ENCODE results near the gene CHERP. TPM values are rescaled to one million over a fixed set of nuclear protein-coding genes. Genes with fewer than 3 reads are reported as not detected.
A peak's percentile ranks its signal among the peaks of the same experiment; 100 is the strongest.
"Not testable (repeated sequence)": the region's sequence is repeated elsewhere in the genome, so short reads cannot be mapped to it uniquely, and the experiment has no call there.

Gene CHERP
- total RNA-seq, 2 donors from 2014 or later: 64.1 to 93.0 TPM

GRCh38 chr19:16572332-16573211 is 30.3 kb upstream of the CHERP start, which contains the start of gene SLC35E1:
Gene SLC35E1 (minus strand): TSS chr19:16572415. CDS start chr19:16572364, 51 bp downstream.
- H3K4me1 Mint-ChIP-seq (ENCODE audit: low read depth in 2 of 2): peaks cover 34 to 35% of the 10 kb centered on the region in 2 donors
- no peaks in the 10 kb centered on the region for H3K36me3 Mint-ChIP-seq
- ATAC-seq (peak; percentile 97 to 98), DNase-seq (ENCODE audit: low spot score) (peak; percentile 97)
- no peaks in the 10 kb centered on the region for H3K27me3 Mint-ChIP-seq
- peak within 1 kb of the TSS; percentile 97 for H3K4me3 Mint-ChIP-seq
- no peaks in the 10 kb centered on the region for H3K9me3 Mint-ChIP-seq
- H3K27ac Mint-ChIP-seq: peak within 1 kb of the TSS; percentile 85 to 95

- H3K9me3 Mint-ChIP-seq: no peaks in the 10 kb centered on the region
- ATAC-seq (peak in 1 of 2 donors; percentile 51), DNase-seq (ENCODE audit: low spot score) (no peak)
- peak overlapping the region; percentile 97 for H3K4me3 Mint-ChIP-seq
- peaks cover 34 to 36% of the 10 kb centered on the region in 2 donors for H3K4me1 Mint-ChIP-seq (ENCODE audit: low read depth in 2 of 2)
- peaks cover under 1% of the 10 kb centered on the region for H3K36me3 Mint-ChIP-seq
- H3K27me3 Mint-ChIP-seq: no peaks in the 10 kb centered on the region
- peak overlapping the region; percentile 85 to 95 for H3K27ac Mint-ChIP-seq
Measured at GRCh38 chr19:16571822-16572331, 29.6 kb upstream of the CHERP start.

GRCh38 chr19:16571283-16571682 is 29.0 kb upstream of the CHERP start:
- peak overlapping the region; percentile 78 to 85 for H3K27ac Mint-ChIP-seq
- H3K36me3 Mint-ChIP-seq: peaks cover 7% of the 10 kb centered on the region
- H3K9me3 Mint-ChIP-seq: no peaks in the 10 kb centered on the region

GRCh38 chr19:16569609-16570320 is 27.5 kb upstream of the CHERP start:
- Mint-ChIP-seq H3K27ac (peak overlapping the region in 1 of 2 donors; percentile 48), H3K4me3 (peak overlapping the region; percentile 39), H3K36me3 (peaks cover 9% of the 10 kb centered on the region), H3K9me3 (no peaks in the 10 kb centered on the region), H3K4me1 (ENCODE audit: low read depth in 2 of 2) (peaks cover 38 to 39% of the 10 kb centered on the region in 2 donors), H3K27me3 (no peaks in the 10 kb centered on the region)
- DNase-seq (ENCODE audit: low spot score) (no peak), ATAC-seq (no peak)

More at GRCh38 chr19:16571283-16571682, 29.0 kb upstream of the CHERP start:
- H3K4me3 Mint-ChIP-seq: peak overlapping the region; percentile 90
- H3K4me1 Mint-ChIP-seq (ENCODE audit: low read depth in 2 of 2): peaks cover 38 to 41% of the 10 kb centered on the region in 2 donors
- DNase-seq (ENCODE audit: low spot score) (no peak), ATAC-seq (no peak)
- no peaks in the 10 kb centered on the region for H3K27me3 Mint-ChIP-seq

GRCh38 chr19:16566702-16567101 is 24.5 kb upstream of the CHERP start:
- no peak for ATAC-seq
- no peaks in the 10 kb centered on the region for H3K27me3 Mint-ChIP-seq
- H3K36me3 Mint-ChIP-seq: peaks cover 19% of the 10 kb centered on the region
- H3K9me3 Mint-ChIP-seq: no peaks in the 10 kb centered on the region
- H3K4me1 Mint-ChIP-seq (ENCODE audit: low read depth in 2 of 2): peaks cover 19 to 23% of the 10 kb centered on the region in 2 donors
- DNase-seq (ENCODE audit: low spot score): no peak
- peak overlapping the region; percentile 72 for H3K27ac Mint-ChIP-seq
- H3K4me3 Mint-ChIP-seq: peak overlapping the region; percentile 79

- peak; percentile 81 to 91 for ATAC-seq
- no peak for DNase-seq (ENCODE audit: low spot score)
- Mint-ChIP-seq H3K27me3 (no peaks in the 10 kb centered on the region), H3K27ac (peak overlapping the region; percentile 72), H3K4me1 (ENCODE audit: low read depth in 2 of 2) (peaks cover 13 to 18% of the 10 kb centered on the region in 2 donors), H3K36me3 (peaks cover 20% of the 10 kb centered on the region), H3K9me3 (no peaks in the 10 kb centered on the region), H3K4me3 (peak overlapping the region; percentile 79)
Measured at GRCh38 chr19:16566161-16566560, 23.9 kb upstream of the CHERP start.

GRCh38 chr19:16564842-16565241 is 22.6 kb upstream of the CHERP start:
- Mint-ChIP-seq H3K4me1 (ENCODE audit: low read depth in 2 of 2) (peaks cover 9 to 19% of the 10 kb centered on the region in 2 donors), H3K9me3 (no peaks in the 10 kb centered on the region), H3K27ac (no peak overlapping the region), H3K27me3 (no peaks in the 10 kb centered on the region), H3K4me3 (no peak overlapping the region), H3K36me3 (peaks cover 25% of the 10 kb centered on the region)
- no peak for ATAC-seq
- DNase-seq (ENCODE audit: low spot score): no peak

- ATAC-seq (no peak), DNase-seq (ENCODE audit: low spot score) (no peak)
- H3K9me3 Mint-ChIP-seq: no peaks in the 10 kb centered on the region
- no peak overlapping the region for H3K27ac Mint-ChIP-seq
- no peak overlapping the region for H3K4me3 Mint-ChIP-seq
- H3K36me3 Mint-ChIP-seq: peaks cover 28% of the 10 kb centered on the region
- H3K27me3 Mint-ChIP-seq: no peaks in the 10 kb centered on the region
- H3K4me1 Mint-ChIP-seq (ENCODE audit: low read depth in 2 of 2): peaks cover 9 to 16% of the 10 kb centered on the region in 2 donors
Measured at GRCh38 chr19:16562608-16563025, 20.4 kb upstream of the CHERP start.

- Mint-ChIP-seq H3K4me3 (no peak overlapping the region), H3K27me3 (no peaks in the 10 kb centered on the region), H3K9me3 (no peaks in the 10 kb centered on the region), H3K4me1 (ENCODE audit: low read depth in 2 of 2) (peaks cover 3 to 11% of the 10 kb centered on the region in 2 donors), H3K36me3 (peaks cover 23% of the 10 kb centered on the region), H3K27ac (no peak overlapping the region)
- DNase-seq (ENCODE audit: low spot score) (no peak), ATAC-seq (no peak)
Measured at GRCh38 chr19:16561382-16561781, 19.1 kb upstream of the CHERP start.

- Mint-ChIP-seq H3K27ac (no peak overlapping the region), H3K9me3 (no peaks in the 10 kb centered on the region), H3K4me3 (no peak overlapping the region), H3K27me3 (no peaks in the 10 kb centered on the region), H3K36me3 (peaks cover 19% of the 10 kb centered on the region), H3K4me1 (ENCODE audit: low read depth in 2 of 2) (peaks cover 0 to 4% of the 10 kb centered on the region in 2 donors)
- DNase-seq (ENCODE audit: low spot score): no peak
- ATAC-seq: no peak
Measured at GRCh38 chr19:16559780-16560276, 17.6 kb upstream of the CHERP start.

GRCh38 chr19:16554776-16555175 is 12.5 kb upstream of the CHERP start:
- no peaks in the 10 kb centered on the region for H3K27me3 Mint-ChIP-seq
- DNase-seq (ENCODE audit: low spot score) (no peak), ATAC-seq (no peak)
- no peaks in the 10 kb centered on the region for H3K9me3 Mint-ChIP-seq
- H3K36me3 Mint-ChIP-seq: peaks cover 3% of the 10 kb centered on the region
- H3K4me1 Mint-ChIP-seq (ENCODE audit: low read depth in 2 of 2): peaks cover 2 to 5% of the 10 kb centered on the region in 2 donors
- H3K27ac Mint-ChIP-seq: peak overlapping the region in 1 of 2 donors; percentile 72
- no peak overlapping the region for H3K4me3 Mint-ChIP-seq

- not testable (repeated sequence) for H3K27me3 Mint-ChIP-seq; H3K4me3 Mint-ChIP-seq; H3K9me3 Mint-ChIP-seq; H3K27ac Mint-ChIP-seq; ATAC-seq; DNase-seq (ENCODE audit: low spot score); H3K36me3 Mint-ChIP-seq; H3K4me1 Mint-ChIP-seq (ENCODE audit: low read depth in 2 of 2)
Measured at GRCh38 chr19:16551902-16552301, 9.7 kb upstream of the CHERP start.

GRCh38 chr19:16548956-16549355 is 6.7 kb upstream of the CHERP start:
- H3K27me3 Mint-ChIP-seq: no peaks in the 10 kb centered on the region

More at GRCh38 chr19:16548956-16549355, 6.7 kb upstream of the CHERP start:
- no peak for ATAC-seq
- H3K27ac Mint-ChIP-seq: no peak overlapping the region
- H3K36me3 Mint-ChIP-seq: no peaks in the 10 kb centered on the region
- DNase-seq (ENCODE audit: low spot score): no peak
- H3K9me3 Mint-ChIP-seq: no peaks in the 10 kb centered on the region
- peaks cover 7 to 10% of the 10 kb centered on the region in 2 donors for H3K4me1 Mint-ChIP-seq (ENCODE audit: low read depth in 2 of 2)
- H3K4me3 Mint-ChIP-seq: no peak overlapping the region
